Activated B cell treated with CpG ODN at 0.5 μM for 24 hours (primary cell): Measurements from ENCODE around the gene AHCYL2. TPM values are rescaled to one million over a fixed set of nuclear protein-coding genes. Genes with fewer than 3 reads are reported as not detected.

Experiments used
- ATAC-seq: fragments of 200-7000 bp; cut with Tn5 transposase; one replicate; pipeline ENCODE4 v1.10.0; 2021; ENCODE audit warnings: low read depth, mild to moderate bottlenecking, moderate library complexity
- CTCF ChIA-PET: fragments of 350-600 bp; sonication (Branson Sonifier 250); formaldehyde crosslinking; loops from one replicate; lab custom pipeline; 2021; ENCODE audit warnings: antibody characterized with exemption; lab: Charles Lee
- POLR2A ChIA-PET: fragments of 350-600 bp; sonication (Branson Sonifier 250); formaldehyde crosslinking; loops from one replicate; lab custom pipeline; 2021; ENCODE audit warnings: antibody characterized with exemption; lab: Charles Lee
- DNase-seq: peaks from one replicate; pipeline ENCODE4 v3.0.0; 2022
- H3K27ac Mint-ChIP-seq: one replicate; pipeline ENCODE4 v1.8.0; 2020; ENCODE audit warnings: mixed read lengths
- H3K27me3 Mint-ChIP-seq: one replicate; pipeline ENCODE4 v1.8.0; 2021; ENCODE audit warnings: mixed read lengths
- H3K36me3 Mint-ChIP-seq: one replicate; pipeline ENCODE4 v1.8.0; 2021; ENCODE audit warnings: low read depth, mixed read lengths
- H3K4me1 Mint-ChIP-seq: one replicate; pipeline ENCODE4 v1.8.0; 2021; ENCODE audit warnings: mixed read lengths
- H3K4me3 Mint-ChIP-seq: one replicate; pipeline ENCODE4 v1.8.0; 2020; ENCODE audit warnings: mild to moderate bottlenecking, mixed read lengths
- H3K9me3 Mint-ChIP-seq: one replicate; pipeline ENCODE4 v1.8.0; 2020; ENCODE audit warnings: mixed read lengths
- CTCF ChIP-seq: fragments of 200-600 bp; IDR thresholded peaks from one replicate; pipeline ENCODE4 v1.8.0; 2022; ENCODE audit warnings: antibody characterized with exemption, mild to moderate bottlenecking
- intact Hi-C: fragments of 100-400 bp; cut with micrococcal nuclease; formaldehyde crosslinking; loops from one replicate; pipeline ENCODE4 v1.15.1; 2024
- total RNA-seq: library from RNA; stranded (reverse); gene quantifications from 2 replicates; pipeline ENCODE4 v1.2.3, GENCODE V29; 2022

The AHCYL2 gene
- total RNA-seq, 1 donor from 2014 or later = 11.6 TPM

DNA sequence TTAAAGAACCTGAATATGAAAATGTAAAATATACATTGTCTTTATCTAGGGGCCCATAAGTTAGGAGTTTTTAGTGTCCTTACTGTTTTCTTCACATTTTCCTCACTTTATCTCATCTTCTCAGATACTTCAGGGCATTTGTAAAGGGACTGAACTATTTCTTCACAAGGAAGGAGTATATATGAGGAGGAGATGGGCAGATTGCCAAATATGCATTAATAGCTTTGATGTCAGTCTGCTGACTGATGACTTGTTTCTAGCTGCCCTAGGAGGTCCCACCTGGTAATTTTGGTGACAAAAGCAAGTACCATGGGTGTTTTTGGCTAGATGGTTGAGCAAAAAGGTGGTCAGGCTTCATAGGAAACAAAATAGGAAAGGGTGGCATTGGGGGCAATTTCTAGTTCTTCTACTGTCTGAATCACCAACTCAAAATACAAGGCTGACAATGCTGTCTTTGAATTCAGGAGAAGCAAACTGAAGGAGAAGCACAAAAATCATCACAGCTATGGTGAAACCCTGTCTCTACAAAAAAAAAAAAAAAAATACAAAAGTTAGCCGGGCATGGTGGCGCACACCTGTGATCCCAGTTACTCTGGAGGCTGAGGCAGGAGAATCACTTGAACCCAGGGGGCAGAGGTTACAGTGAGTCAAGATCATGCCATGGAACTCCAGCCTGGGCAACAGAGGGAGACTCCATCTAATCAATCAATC, 199.0 kb downstream of the AHCYL2 start:
- ChIA-PET POLR2A (no interaction called here), CTCF (no interaction called here)
- intact Hi-C loops = no loop called here
- no peak overlapping the region for H3K4me3 Mint-ChIP-seq
- H3K4me1 Mint-ChIP-seq = no peaks in the 10 kb centered on the region
- DNase-seq = no peak
- no peaks in the 10 kb centered on the region for H3K27me3 Mint-ChIP-seq
- H3K27ac Mint-ChIP-seq = no peak overlapping the region
- H3K9me3 Mint-ChIP-seq = no peaks in the 10 kb centered on the region
- H3K36me3 Mint-ChIP-seq = peaks cover 34% of the 10 kb centered on the region
- no peak for TF ChIP-seq CTCF
- no peak for ATAC-seq

GRCh38 chr7:129426482-129426881, 201.7 kb downstream of the AHCYL2 start:
- peaks cover 33% of the 10 kb centered on the region for H3K36me3 Mint-ChIP-seq
- no peak overlapping the region for H3K27ac Mint-ChIP-seq
- no peak for ATAC-seq
- H3K4me3 Mint-ChIP-seq = no peak overlapping the region
- DNase-seq = no peak
- no peaks in the 10 kb centered on the region for H3K27me3 Mint-ChIP-seq
- no peaks in the 10 kb centered on the region for H3K9me3 Mint-ChIP-seq
- no peaks in the 10 kb centered on the region for H3K4me1 Mint-ChIP-seq
- intact Hi-C loops = no loop called here
- TF ChIP-seq CTCF = no peak
- ChIA-PET POLR2A (interaction anchor here (0.6 kb wide), 1 partner anchor 11 kb away, joined by 4 read pairs; no protein-coding TSS in a partner anchor), CTCF (no interaction called here)

- intact Hi-C loops = no loop called here
- H3K27me3 Mint-ChIP-seq = peaks cover under 1% of the 10 kb centered on the region
- ChIA-PET POLR2A (no interaction called here), CTCF (no interaction called here)
- no peak overlapping the region for H3K27ac Mint-ChIP-seq
- H3K4me1 Mint-ChIP-seq = no peaks in the 10 kb centered on the region
- peaks cover 32% of the 10 kb centered on the region for H3K36me3 Mint-ChIP-seq
- TF ChIP-seq CTCF = no peak
- DNase-seq = no peak
- no peak overlapping the region for H3K4me3 Mint-ChIP-seq
- no peak for ATAC-seq
- no peaks in the 10 kb centered on the region for H3K9me3 Mint-ChIP-seq
Observed at GRCh38 chr7:129427526-129428045, 202.8 kb downstream of the AHCYL2 start.

DNA sequence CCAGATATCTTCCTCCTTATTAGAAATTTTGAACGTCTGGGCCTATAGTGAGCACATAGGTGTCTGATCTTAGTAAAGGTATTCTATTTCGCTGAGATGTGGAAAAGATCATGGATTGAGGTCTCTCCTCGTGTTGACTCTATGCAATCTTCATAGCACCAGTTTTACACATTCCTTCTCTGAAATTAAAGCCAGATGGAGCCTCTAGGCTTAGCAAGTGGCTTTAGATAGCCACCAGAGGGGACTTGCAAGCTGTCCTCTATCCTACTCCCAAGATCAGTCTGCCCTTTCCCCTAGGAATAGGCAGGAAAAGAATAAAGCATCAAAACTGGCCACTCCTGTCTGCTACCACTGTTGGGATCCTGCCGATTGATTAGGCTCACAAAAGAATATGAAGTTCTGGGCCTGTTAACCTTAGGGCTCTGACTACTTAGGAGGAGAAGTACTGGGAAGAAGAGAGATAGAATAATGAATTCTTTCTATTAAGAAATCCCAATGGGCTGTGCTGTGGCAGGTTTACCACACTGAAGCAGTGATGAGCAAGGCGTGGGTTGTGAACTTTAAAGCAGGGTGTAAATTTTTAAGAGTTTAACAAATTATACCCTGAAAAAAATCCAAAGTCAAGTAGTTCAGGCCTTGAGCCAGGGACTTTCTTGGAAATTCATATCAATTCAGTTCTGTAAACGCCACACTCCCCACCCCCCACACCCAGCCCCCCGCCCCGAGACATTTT, 207.2 kb downstream of the AHCYL2 start:
- DNase-seq = no peak
- CTCF ChIA-PET = no interaction called here
- Mint-ChIP-seq H3K27me3 (peaks cover 22% of the 10 kb centered on the region), H3K4me3 (no peak overlapping the region), H3K4me1 (peaks cover 14% of the 10 kb centered on the region), H3K9me3 (no peaks in the 10 kb centered on the region), H3K36me3 (peaks cover 5% of the 10 kb centered on the region), H3K27ac (no peak overlapping the region)
- ATAC-seq = no peak
- intact Hi-C loops = loop anchor here (5.0 kb wide), 1 partner anchor 350 kb away; no protein-coding TSS in a partner anchor
- POLR2A ChIA-PET = no interaction called here
- TF ChIP-seq CTCF = no peak
